Trophoblast cell (in vitro differentiated cells and primary cell): ENCODE measurements around the gene DDR2.

Source experiments
- DNase-seq, 2 donors: peaks; one replicate each; pipeline ENCODE4 v3.0.0-alpha.2; 2016
- H2AFZ ChIP-seq: 2 replicates; pipeline ENCODE4 v1.6.1; 2013; ENCODE audit warnings: low read length, moderate library complexity, mild to moderate bottlenecking; ENCODE audit not compliant: insufficient read depth, poor library complexity
- H2AK5ac ChIP-seq: 2 replicates; pipeline ENCODE4 v1.6.1; 2013; ENCODE audit warnings: mild to moderate bottlenecking, low read length
- H2BK120ac ChIP-seq: 2 replicates; pipeline ENCODE4 v1.6.1; 2013; ENCODE audit warnings: low read length, mild to moderate bottlenecking, moderate library complexity; ENCODE audit not compliant: insufficient read depth, poor library complexity
- H2BK12ac ChIP-seq: 2 replicates; pipeline ENCODE4 v1.6.1; 2013; ENCODE audit warnings: mild to moderate bottlenecking, low read length, moderate library complexity
- H2BK5ac ChIP-seq: 2 replicates; pipeline ENCODE4 v1.6.1; 2013; ENCODE audit warnings: low read length, low read depth, moderate library complexity, mild to moderate bottlenecking; ENCODE audit not compliant: poor library complexity
- H3K14ac ChIP-seq: 2 replicates; pipeline ENCODE4 v1.6.1; 2013; ENCODE audit warnings: mild to moderate bottlenecking, low read length
- H3K18ac ChIP-seq: 2 replicates; pipeline ENCODE4 v1.6.1; 2013; ENCODE audit warnings: mild to moderate bottlenecking, low read length
- H3K23ac ChIP-seq: 2 replicates; pipeline ENCODE4 v1.6.1; 2013; ENCODE audit warnings: low read length
- H3K27ac ChIP-seq: 2 replicates; pipeline ENCODE4 v1.5.1; 2013; ENCODE audit warnings: low read depth, mild to moderate bottlenecking, inconsistent platforms, low read length, moderate library complexity
- H3K27me3 ChIP-seq: 2 replicates; pipeline ENCODE4 v1.6.1; 2013; ENCODE audit warnings: inconsistent platforms, mild to moderate bottlenecking, low read length, moderate library complexity; ENCODE audit not compliant: insufficient read depth
- H3K36me3 ChIP-seq, 2 experiments: 1 replicate in 1 of 2; 2 replicates in 1 of 2; pipeline ENCODE4 v1.6.1; 2013; ENCODE audit warnings: low read length in 2 of 2, mild to moderate bottlenecking in 2 of 2, moderate library complexity in 1 of 2; ENCODE audit not compliant: insufficient read depth in 2 of 2, control insufficient read depth in 1 of 2
- H3K4ac ChIP-seq: 2 replicates; pipeline ENCODE4 v1.6.1; 2013; ENCODE audit warnings: low read depth, mild to moderate bottlenecking, low read length, moderate library complexity
- H3K4me1 ChIP-seq, 2 experiments: 1 replicate in 1 of 2; 2 replicates in 1 of 2; pipeline ENCODE4 v1.6.1; 2013; ENCODE audit warnings: low read length in 2 of 2, mild to moderate bottlenecking in 2 of 2, moderate library complexity in 1 of 2; ENCODE audit not compliant: insufficient read depth in 2 of 2, control insufficient read depth in 1 of 2
- H3K4me2 ChIP-seq: 2 replicates; pipeline ENCODE4 v1.6.1; 2013; ENCODE audit warnings: inconsistent platforms, mild to moderate bottlenecking, low read length, moderate library complexity
- H3K4me3 ChIP-seq: 2 replicates; pipeline ENCODE4 v1.5.1; 2013; ENCODE audit warnings: mild to moderate bottlenecking, low read depth, low read length, inconsistent platforms
- H3K79me1 ChIP-seq: one replicate; pipeline ENCODE4 v1.6.1; 2013; ENCODE audit warnings: low read length
- H3K79me2 ChIP-seq: 2 replicates; pipeline ENCODE4 v1.6.1; 2013; ENCODE audit warnings: low read length, mild to moderate bottlenecking; ENCODE audit not compliant: control insufficient read depth, insufficient read depth, poor library complexity
- H3K9ac ChIP-seq: 2 replicates; pipeline ENCODE4 v1.6.1; 2013; ENCODE audit warnings: mild to moderate bottlenecking, low read length
- H3K9me3 ChIP-seq: 2 replicates; pipeline ENCODE4 v1.6.1; 2013; ENCODE audit warnings: low read depth, mild to moderate bottlenecking, control low read depth, inconsistent platforms, low read length; ENCODE audit not compliant: insufficient read depth
- H4K12ac ChIP-seq: 2 replicates; pipeline ENCODE4 v1.6.1; 2013; ENCODE audit warnings: low read depth, mild to moderate bottlenecking, low read length, moderate library complexity
- H4K8ac ChIP-seq: 2 replicates; pipeline ENCODE4 v1.6.1; 2013; ENCODE audit warnings: low read depth, mild to moderate bottlenecking, low read length, moderate library complexity
- H4K91ac ChIP-seq: one replicate; pipeline ENCODE4 v1.6.1; 2013; ENCODE audit warnings: low read depth, mild to moderate bottlenecking, low read length, moderate library complexity
- WGBS: extraction: QIAGEN DNeasy Blood & Tissue Kit; methylation state at CpG from one replicate; pipeline ENCODE4 v1.1.7; 2013; ENCODE audit warnings: missing lambda C conversion rate; ENCODE audit not compliant: insufficient read length, insufficient coverage; ENCODE audit errors: extremely low coverage; 5-methylcytosine and 5-hydroxymethylcytosine counted together

Gene DDR2

GRCh38 chr1:162719678-162720077 lies 87.4 kb downstream of the DDR2 start:
- Histone ChIP-seq H3K4me3 (no peak overlapping the region), H3K4me2 (no peak overlapping the region), H2AFZ (no peak overlapping the region), H2BK12ac (no peak overlapping the region), H4K12ac (no peak overlapping the region), H2BK5ac (no peak overlapping the region), H3K4ac (no peak overlapping the region), H3K18ac (no peak overlapping the region), H3K9me3 (no peaks in the 10 kb centered on the region), H3K9ac (no peak overlapping the region), H2AK5ac (no peak overlapping the region), H3K14ac (no peak overlapping the region), H3K79me1 (no peaks in the 10 kb centered on the region), H3K36me3 (no peaks in the 10 kb centered on the region), H3K79me2 (no peaks in the 10 kb centered on the region), H3K4me1 (no peaks in the 10 kb centered on the region), H3K27me3 (no peaks in the 10 kb centered on the region), H3K23ac (no peak overlapping the region), H2BK120ac (no peak overlapping the region), H4K91ac (no peak overlapping the region), H3K27ac (no peak overlapping the region), H4K8ac (no peak overlapping the region)
- WGBS, result no CpG with 5 or more reads among the region's 1 CpG
- no peak for DNase-seq

- no peak for DNase-seq
- Histone ChIP-seq H3K27me3 (no peaks in the 10 kb centered on the region), H3K4me1 (no peaks in the 10 kb centered on the region), H4K91ac (no peak overlapping the region), H3K18ac (no peak overlapping the region), H3K4ac (no peak overlapping the region), H4K12ac (no peak overlapping the region), H3K4me3 (no peak overlapping the region), H2BK120ac (no peak overlapping the region), H2AK5ac (no peak overlapping the region), H4K8ac (no peak overlapping the region), H3K36me3 (no peaks in the 10 kb centered on the region), H3K4me2 (no peak overlapping the region), H2AFZ (no peak overlapping the region), H3K23ac (no peak overlapping the region), H2BK5ac (no peak overlapping the region), H2BK12ac (no peak overlapping the region), H3K9ac (no peak overlapping the region), H3K79me2 (no peaks in the 10 kb centered on the region), H3K9me3 (no peaks in the 10 kb centered on the region), H3K79me1 (no peaks in the 10 kb centered on the region), H3K27ac (no peak overlapping the region), H3K14ac (no peak overlapping the region)
- no CpG with 5 or more reads among the region's 1 CpG for WGBS
Observed at GRCh38 chr1:162720996-162721395, 88.7 kb downstream of the DDR2 start.

- Histone ChIP-seq H3K4ac (no peak overlapping the region), H4K91ac (no peak overlapping the region), H3K4me2 (no peak overlapping the region), H2BK5ac (no peak overlapping the region), H2BK12ac (no peak overlapping the region), H2BK120ac (no peak overlapping the region), H3K9ac (no peak overlapping the region), H3K27me3 (no peaks in the 10 kb centered on the region), H3K79me2 (no peaks in the 10 kb centered on the region), H3K27ac (no peak overlapping the region), H4K8ac (no peak overlapping the region), H3K79me1 (no peaks in the 10 kb centered on the region), H2AK5ac (no peak overlapping the region), H3K9me3 (no peaks in the 10 kb centered on the region), H3K23ac (no peak overlapping the region), H3K14ac (no peak overlapping the region), H3K18ac (no peak overlapping the region), H2AFZ (no peak overlapping the region), H4K12ac (no peak overlapping the region), H3K4me3 (no peak overlapping the region), H3K4me1 (no peaks in the 10 kb centered on the region), H3K36me3 (no peaks in the 10 kb centered on the region)
- DNase-seq, result no peak
Observed at GRCh38 chr1:162721471-162721870, 89.2 kb downstream of the DDR2 start.

- DNase-seq, result no peak
- Histone ChIP-seq H2BK12ac (no peak overlapping the region), H3K9ac (no peak overlapping the region), H4K12ac (no peak overlapping the region), H3K18ac (no peak overlapping the region), H3K27ac (no peak overlapping the region), H3K4ac (no peak overlapping the region), H3K4me1 (no peaks in the 10 kb centered on the region), H3K4me3 (no peak overlapping the region), H3K27me3 (no peaks in the 10 kb centered on the region), H4K8ac (no peak overlapping the region), H2BK5ac (no peak overlapping the region), H3K36me3 (no peaks in the 10 kb centered on the region), H3K79me1 (no peaks in the 10 kb centered on the region), H2AFZ (no peak overlapping the region), H3K4me2 (no peak overlapping the region), H4K91ac (no peak overlapping the region), H3K9me3 (no peaks in the 10 kb centered on the region), H2BK120ac (no peak overlapping the region), H3K14ac (no peak overlapping the region), H2AK5ac (no peak overlapping the region), H3K23ac (no peak overlapping the region), H3K79me2 (no peaks in the 10 kb centered on the region)
- WGBS, result no CpG with 5 or more reads among the region's 3 CpGs
Observed at GRCh38 chr1:162722036-162722435, 89.8 kb downstream of the DDR2 start.
